ENCODE results near the gene LBR. TPM values are rescaled to one million over a fixed set of nuclear protein-coding genes. Genes with fewer than 3 reads are reported as not detected.

Gene LBR
- total RNA-seq, 4 donors from 2014 or later = 82.3 to 157 (median 85.1) TPM

DNA sequence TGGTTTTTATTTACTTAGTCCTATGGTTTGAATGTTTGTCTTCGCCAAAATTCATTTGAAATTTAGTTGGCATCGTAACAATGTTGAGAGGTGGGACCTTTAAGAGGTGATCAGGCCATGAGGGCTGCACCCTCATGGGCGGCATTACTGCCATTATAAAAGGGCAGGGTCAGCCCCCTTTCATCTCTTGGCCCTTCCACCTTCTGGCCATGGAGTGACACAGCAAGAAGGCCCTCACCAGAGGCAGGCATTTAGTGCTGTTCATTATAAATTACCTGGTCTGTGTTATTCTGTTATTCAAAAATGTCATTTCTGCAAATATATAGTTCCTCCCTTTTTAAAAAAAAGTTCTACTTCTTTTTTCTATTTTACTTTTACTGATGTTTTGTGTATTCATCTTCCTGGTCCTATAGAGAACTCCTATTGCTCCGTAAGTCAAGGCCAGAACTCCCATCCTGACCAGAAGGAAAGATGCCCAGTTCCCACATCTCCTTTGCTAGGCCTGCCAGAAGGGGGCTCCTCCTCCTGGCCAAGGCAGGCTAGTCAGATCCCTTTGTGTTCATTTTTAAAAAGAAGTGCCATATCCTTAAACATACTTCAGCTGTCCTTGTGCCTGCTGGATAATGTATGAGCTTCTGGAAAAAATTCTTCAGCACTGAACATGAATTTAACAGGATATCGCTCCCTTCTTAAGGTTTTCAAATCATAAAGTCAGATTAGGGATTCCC lies 10.0 kb upstream of the LBR start:
- peaks cover under 1 to 41% (median 28%) of the 10 kb centered on the region in 4 donors for H3K4me1 ChIP-seq
- TF ChIP-seq POLR2AphosphoS5 (IDR thresholded peaks at IDR 0.05) (peak in 1 of 2 donors; percentile 32), POLR2A (IDR thresholded peaks at IDR 0.05; ENCODE audit: low read depth) (no peak)
- TF ChIP-seq, protein P1, sequence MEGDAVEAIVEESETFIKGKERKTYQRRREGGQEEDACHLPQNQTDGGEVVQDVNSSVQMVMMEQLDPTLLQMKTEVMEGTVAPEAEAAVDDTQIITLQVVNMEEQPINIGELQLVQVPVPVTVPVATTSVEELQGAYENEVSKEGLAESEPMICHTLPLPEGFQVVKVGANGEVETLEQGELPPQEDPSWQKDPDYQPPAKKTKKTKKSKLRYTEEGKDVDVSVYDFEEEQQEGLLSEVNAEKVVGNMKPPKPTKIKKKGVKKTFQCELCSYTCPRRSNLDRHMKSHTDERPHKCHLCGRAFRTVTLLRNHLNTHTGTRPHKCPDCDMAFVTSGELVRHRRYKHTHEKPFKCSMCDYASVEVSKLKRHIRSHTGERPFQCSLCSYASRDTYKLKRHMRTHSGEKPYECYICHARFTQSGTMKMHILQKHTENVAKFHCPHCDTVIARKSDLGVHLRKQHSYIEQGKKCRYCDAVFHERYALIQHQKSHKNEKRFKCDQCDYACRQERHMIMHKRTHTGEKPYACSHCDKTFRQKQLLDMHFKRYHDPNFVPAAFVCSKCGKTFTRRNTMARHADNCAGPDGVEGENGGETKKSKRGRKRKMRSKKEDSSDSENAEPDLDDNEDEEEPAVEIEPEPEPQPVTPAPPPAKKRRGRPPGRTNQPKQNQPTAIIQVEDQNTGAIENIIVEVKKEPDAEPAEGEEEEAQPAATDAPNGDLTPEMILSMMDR (IDR thresholded peaks at IDR 0.05) = peak; percentile 41 to 56 (median 50)
- no peaks in the 10 kb centered on the region for H3K9me3 ChIP-seq
- H3K27me3 ChIP-seq = no peaks in the 10 kb centered on the region
- 74% methylated on average over 5 of the region's 5 CpGs for WGBS
- H3K36me3 ChIP-seq = no peaks in the 10 kb centered on the region
- no peak for DNase-seq (ENCODE audit: extremely low spot score)
- intact Hi-C loops (cut with DNase I) = no loop called here
- H3K27ac ChIP-seq (replicated peaks in 1 of 4) = peak overlapping the region; percentile 44 to 71 (median 62)
- H3K4me3 ChIP-seq = no peak overlapping the region

DNA sequence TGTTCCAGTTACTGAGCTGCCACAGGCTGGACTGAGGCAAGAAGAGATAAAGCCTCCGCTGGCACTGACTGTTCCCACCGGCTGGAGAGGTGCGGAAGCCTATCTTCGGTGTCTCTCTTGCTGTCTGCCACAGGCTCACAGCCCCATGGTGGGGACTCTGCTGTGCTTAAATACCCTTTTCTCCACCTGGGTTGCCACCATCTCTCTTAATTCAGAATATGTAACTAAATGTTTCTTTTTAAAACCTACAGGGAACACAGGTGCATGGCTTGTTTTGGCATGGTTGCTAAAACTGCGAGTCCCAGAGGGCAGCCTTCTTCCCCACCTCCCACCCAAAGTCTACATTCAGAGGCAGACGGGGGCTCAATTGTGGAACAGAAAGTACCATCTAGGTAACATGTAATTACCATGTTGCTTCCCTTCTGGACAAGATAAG lies 8.1 kb upstream of the LBR start:
- peaks cover 0 to 22% (median 17%) of the 10 kb centered on the region in 4 donors for H3K4me1 ChIP-seq
- intact Hi-C loops (cut with DNase I) = no loop called here
- WGBS = 87% methylated on average over 6 of the region's 6 CpGs
- TF ChIP-seq EP300 (IDR thresholded peaks at IDR 0.05) (no peak), POLR2A (IDR thresholded peaks at IDR 0.05; ENCODE audit: low read depth) (no peak), POLR2AphosphoS5 (IDR thresholded peaks at IDR 0.05) (no peak)
- TF ChIP-seq, protein P1 (IDR thresholded peaks at IDR 0.05) = no peak
- no peak overlapping the region for H3K4me3 ChIP-seq
- no peaks in the 10 kb centered on the region for H3K36me3 ChIP-seq
- H3K27ac ChIP-seq (replicated peaks in 1 of 4) = no peak overlapping the region
- no peak for DNase-seq (ENCODE audit: extremely low spot score)
- no peaks in the 10 kb centered on the region for H3K9me3 ChIP-seq
- H3K27me3 ChIP-seq = no peaks in the 10 kb centered on the region

DNA sequence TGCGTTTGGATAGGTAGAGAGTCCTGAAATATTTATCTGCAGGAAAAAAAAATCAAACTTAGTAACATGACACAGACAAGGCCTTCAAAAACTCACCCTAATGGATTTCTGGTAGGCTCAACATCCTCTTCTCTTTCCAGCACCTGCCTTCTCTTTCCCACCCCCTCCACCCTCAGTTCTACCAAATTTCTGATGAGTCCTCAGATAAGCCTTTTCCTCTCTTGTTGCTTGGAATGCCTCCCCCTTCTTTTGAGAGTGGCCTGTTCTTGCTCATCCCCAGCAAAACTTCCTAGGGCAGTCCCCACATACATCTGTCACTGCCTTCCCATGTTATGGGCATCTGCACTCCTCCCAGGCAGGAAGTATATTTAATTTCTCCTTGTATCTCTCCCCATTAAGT lies 7.6 kb upstream of the LBR start:
- no peaks in the 10 kb centered on the region for H3K27me3 ChIP-seq
- TF ChIP-seq, protein P1 (IDR thresholded peaks at IDR 0.05) = no peak
- TF ChIP-seq POLR2A (IDR thresholded peaks at IDR 0.05; ENCODE audit: low read depth) (no peak), EP300 (IDR thresholded peaks at IDR 0.05) (no peak), POLR2AphosphoS5 (IDR thresholded peaks at IDR 0.05) (no peak)
- H3K4me3 ChIP-seq = no peak overlapping the region
- no peak for DNase-seq (ENCODE audit: extremely low spot score)
- intact Hi-C loops (cut with DNase I) = no loop called here
- WGBS = 78% methylated on average over 1 of the region's 1 CpG
- H3K36me3 ChIP-seq = no peaks in the 10 kb centered on the region
- H3K27ac ChIP-seq (replicated peaks in 1 of 4) = no peak overlapping the region
- peaks cover 0 to 17% (median 14%) of the 10 kb centered on the region in 4 donors for H3K4me1 ChIP-seq
- no peaks in the 10 kb centered on the region for H3K9me3 ChIP-seq

DNA sequence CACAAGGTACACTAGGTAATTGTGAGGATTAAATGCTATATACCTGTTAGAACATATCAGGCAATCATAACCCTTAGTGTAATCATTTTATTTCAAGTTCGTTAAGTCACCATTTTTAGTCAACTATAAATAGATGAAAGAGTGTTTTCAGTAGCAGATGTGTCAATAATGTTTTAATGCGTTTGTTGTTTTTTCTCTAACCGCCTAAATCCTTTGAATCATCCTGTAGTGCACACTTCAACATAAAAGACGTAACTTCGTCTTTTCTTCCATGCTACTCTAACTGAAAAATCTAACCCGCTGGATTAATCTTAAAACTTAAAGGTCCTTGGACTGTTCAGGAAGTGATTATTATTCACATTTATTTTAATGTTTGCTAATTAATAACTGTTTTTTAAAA lies 7.2 kb upstream of the LBR start:
- H3K4me3 ChIP-seq = no peak overlapping the region
- H3K27me3 ChIP-seq = no peaks in the 10 kb centered on the region
- 78% methylated on average over 6 of the region's 6 CpGs for WGBS
- intact Hi-C loops (cut with DNase I) = no loop called here
- TF ChIP-seq POLR2AphosphoS5 (IDR thresholded peaks at IDR 0.05) (no peak), EP300 (IDR thresholded peaks at IDR 0.05) (no peak), POLR2A (IDR thresholded peaks at IDR 0.05; ENCODE audit: low read depth) (no peak)
- TF ChIP-seq, protein P1 (IDR thresholded peaks at IDR 0.05) = no peak
- H3K9me3 ChIP-seq = no peaks in the 10 kb centered on the region
- H3K27ac ChIP-seq (replicated peaks in 1 of 4) = no peak overlapping the region
- H3K4me1 ChIP-seq = peaks cover 0 to 15% (median 12%) of the 10 kb centered on the region in 4 donors
- no peaks in the 10 kb centered on the region for H3K36me3 ChIP-seq
- DNase-seq (ENCODE audit: extremely low spot score) = no peak

Measured in esophagus muscularis mucosa (tissue), 4 donors.